Measurements from ENCODE around the gene ST8SIA3.
"Not testable (repeated sequence)": the region's sequence is repeated elsewhere in the genome, so short reads cannot be mapped to it uniquely, and the experiment has no call there.

ST8SIA3 gene

GRCh38 chr18:57364460-57364859, 12.1 kb downstream of the ST8SIA3 start:
- DNase-seq (ENCODE audit: low read depth in 2 of 3, low spot score in 2 of 3) = no peak

GRCh38 chr18:57366528-57367081, 14.2 kb downstream of the ST8SIA3 start:
- no peak for DNase-seq (ENCODE audit: low read depth in 2 of 3, low spot score in 2 of 3)

GRCh38 chr18:57372444-57372843, 20.1 kb downstream of the ST8SIA3 start:
- no peak for DNase-seq (ENCODE audit: low read depth in 2 of 3, low spot score in 2 of 3)

- no peak for DNase-seq (ENCODE audit: low read depth in 2 of 3, low spot score in 2 of 3)
Observed at GRCh38 chr18:57373017-57373416, 20.7 kb downstream of the ST8SIA3 start.

- DNase-seq (ENCODE audit: low read depth in 2 of 3, low spot score in 2 of 3) = no peak
Observed at GRCh38 chr18:57376503-57376902, 24.1 kb downstream of the ST8SIA3 start.

- DNase-seq (ENCODE audit: low read depth in 2 of 3, low spot score in 2 of 3) = no peak
Observed at GRCh38 chr18:57389271-57389670, 36.9 kb downstream of the ST8SIA3 start.

GRCh38 chr18:57390044-57390443, 37.7 kb downstream of the ST8SIA3 start:
- no peak for DNase-seq (ENCODE audit: low read depth in 2 of 3, low spot score in 2 of 3)

- DNase-seq (ENCODE audit: low read depth in 2 of 3, low spot score in 2 of 3) = not testable (repeated sequence)
Observed at GRCh38 chr18:57394749-57395148, 42.4 kb downstream of the ST8SIA3 start.

- not testable (repeated sequence) for DNase-seq (ENCODE audit: low read depth in 2 of 3, low spot score in 2 of 3)
Observed at GRCh38 chr18:57396831-57397230, 44.5 kb downstream of the ST8SIA3 start.

- no peak for DNase-seq (ENCODE audit: low read depth in 2 of 3, low spot score in 2 of 3)
Observed at GRCh38 chr18:57397440-57398132, 45.2 kb downstream of the ST8SIA3 start.

GRCh38 chr18:57404345-57404744, 52.0 kb downstream of the ST8SIA3 start:
- no peak for DNase-seq (ENCODE audit: low read depth in 2 of 3, low spot score in 2 of 3)

- DNase-seq (ENCODE audit: low read depth in 2 of 3, low spot score in 2 of 3) = no peak
Observed at GRCh38 chr18:57409650-57410049, 57.3 kb downstream of the ST8SIA3 start.

GRCh38 chr18:57410749-57411148, 58.4 kb downstream of the ST8SIA3 start:
- no peak for DNase-seq (ENCODE audit: low read depth in 2 of 3, low spot score in 2 of 3)

- no peak for DNase-seq (ENCODE audit: low read depth in 2 of 3, low spot score in 2 of 3)
Observed at GRCh38 chr18:57416542-57416941, 64.2 kb downstream of the ST8SIA3 start.
